Loucy (cell line): ENCODE results near the gene NSF.

Experiments
- H2AFZ ChIP-seq: fragments of 200-600 bp; sonication (generic); 2 replicates; pipeline ENCODE4 v1.6.0; 2016; ENCODE audit warnings: antibody characterized with exemption, mild to moderate bottlenecking, low read length, moderate library complexity
- H3F3A ChIP-seq: fragments of 200-600 bp; 2 replicates; pipeline ENCODE4 v1.6.0; 2016; ENCODE audit warnings: antibody characterized with exemption, low read depth, mild to moderate bottlenecking
- H3K27me3 ChIP-seq: fragments of 200-600 bp; sonication (generic); 2 replicates; pipeline ENCODE4 v1.6.1; 2014; ENCODE audit warnings: low read length, mild to moderate bottlenecking; ENCODE audit not compliant: insufficient read depth, poor library complexity, severe bottlenecking
- H3K36me3 ChIP-seq: fragments of 200-600 bp; sonication (generic); 2 replicates; pipeline ENCODE4 v1.6.1; 2016; ENCODE audit warnings: low read length; ENCODE audit not compliant: insufficient read depth
- H3K4me1 ChIP-seq: fragments of 200-600 bp; sonication (generic); 2 replicates; pipeline ENCODE4 v1.5.1; 2014; ENCODE audit warnings: low read length, mild to moderate bottlenecking; ENCODE audit not compliant: insufficient read depth, poor library complexity, severe bottlenecking
- H3K4me2 ChIP-seq: fragments of 200-600 bp; sonication (generic); 2 replicates; pipeline ENCODE4 v1.6.0; 2014; ENCODE audit warnings: antibody characterized with exemption, low read length, low read depth, mild to moderate bottlenecking; ENCODE audit not compliant: poor library complexity, severe bottlenecking
- H3K4me3 ChIP-seq: fragments of 200-600 bp; sonication (generic); 2 replicates; pipeline ENCODE4 v1.5.1; 2014; ENCODE audit warnings: low read length, mild to moderate bottlenecking, mixed read lengths; ENCODE audit not compliant: poor library complexity, severe bottlenecking
- H3K79me2 ChIP-seq: fragments of 200-600 bp; sonication (generic); 2 replicates; pipeline ENCODE4 v1.6.1; 2014; ENCODE audit warnings: low read length; ENCODE audit not compliant: insufficient read depth
- H3K9ac ChIP-seq: fragments of 200-600 bp; sonication (generic); 2 replicates; pipeline ENCODE4 v1.6.0; 2014; ENCODE audit warnings: mild to moderate bottlenecking, low read depth, low read length, moderate library complexity; ENCODE audit not compliant: poor library complexity, severe bottlenecking
- H3K9me2 ChIP-seq: fragments of 200-600 bp; sonication (generic); replicated peaks from 2 replicates; pipeline ENCODE4 v1.6.1; 2016; ENCODE audit warnings: low read depth, low read length, mixed read lengths
- H3K9me3 ChIP-seq: fragments of 200-600 bp; sonication (generic); 2 replicates; pipeline ENCODE4 v1.6.1; 2014; ENCODE audit warnings: mild to moderate bottlenecking, antibody characterized with exemption, low read length, low read depth; ENCODE audit not compliant: insufficient read depth
- H4K20me1 ChIP-seq: fragments of 200-600 bp; sonication (generic); 2 replicates; pipeline ENCODE4 v1.6.0; 2014; ENCODE audit warnings: antibody characterized with exemption, low read length, mild to moderate bottlenecking; ENCODE audit not compliant: insufficient read depth, poor library complexity, severe bottlenecking
- EZH2phosphoT487 ChIP-seq: fragments of 200-600 bp; IDR thresholded peaks from 2 replicates; pipeline ENCODE4 v1.6.1; 2018; ENCODE audit warnings: antibody characterized with exemption, mild to moderate bottlenecking, moderate library complexity, borderline replicate concordance
- TF ChIP-seq, protein P1 (sequence below): fragments of 200-600 bp; sonication (generic); conservative IDR thresholded peaks from 2 replicates; pipeline ENCODE4 v1.5.1; 2014; ENCODE audit warnings: mild to moderate bottlenecking, antibody characterized with exemption, low read length

Gene NSF

GRCh38 chr17:46805771-46806170 lies 215.3 kb downstream of the NSF start:
- Histone ChIP-seq H3K27me3 (no peaks in the 10 kb centered on the region), H3F3A (no peaks in the 10 kb centered on the region), H3K9me3 (no peaks in the 10 kb centered on the region), H3K4me1 (no peaks in the 10 kb centered on the region), H3K36me3 (no peaks in the 10 kb centered on the region), H3K4me3 (no peak overlapping the region), H3K79me2 (no peaks in the 10 kb centered on the region), H3K9ac (no peak overlapping the region), H3K4me2 (no peak overlapping the region), H2AFZ (no peak overlapping the region), H4K20me1 (no peaks in the 10 kb centered on the region), H3K9me2 (no peaks in the 10 kb centered on the region)
- TF ChIP-seq, protein P1, sequence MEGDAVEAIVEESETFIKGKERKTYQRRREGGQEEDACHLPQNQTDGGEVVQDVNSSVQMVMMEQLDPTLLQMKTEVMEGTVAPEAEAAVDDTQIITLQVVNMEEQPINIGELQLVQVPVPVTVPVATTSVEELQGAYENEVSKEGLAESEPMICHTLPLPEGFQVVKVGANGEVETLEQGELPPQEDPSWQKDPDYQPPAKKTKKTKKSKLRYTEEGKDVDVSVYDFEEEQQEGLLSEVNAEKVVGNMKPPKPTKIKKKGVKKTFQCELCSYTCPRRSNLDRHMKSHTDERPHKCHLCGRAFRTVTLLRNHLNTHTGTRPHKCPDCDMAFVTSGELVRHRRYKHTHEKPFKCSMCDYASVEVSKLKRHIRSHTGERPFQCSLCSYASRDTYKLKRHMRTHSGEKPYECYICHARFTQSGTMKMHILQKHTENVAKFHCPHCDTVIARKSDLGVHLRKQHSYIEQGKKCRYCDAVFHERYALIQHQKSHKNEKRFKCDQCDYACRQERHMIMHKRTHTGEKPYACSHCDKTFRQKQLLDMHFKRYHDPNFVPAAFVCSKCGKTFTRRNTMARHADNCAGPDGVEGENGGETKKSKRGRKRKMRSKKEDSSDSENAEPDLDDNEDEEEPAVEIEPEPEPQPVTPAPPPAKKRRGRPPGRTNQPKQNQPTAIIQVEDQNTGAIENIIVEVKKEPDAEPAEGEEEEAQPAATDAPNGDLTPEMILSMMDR = no peak
- no peak for TF ChIP-seq EZH2phosphoT487
